Esophagus squamous epithelium (tissue), 5 donors: Measurements from ENCODE around the gene ZMAT5. TPM values are rescaled to one million over a fixed set of nuclear protein-coding genes. Genes with fewer than 3 reads are reported as not detected.

Experiments used
- DNase-seq: peaks from one replicate; lab custom pipeline; 2025; lab: John Stamatoyannopoulos, UW
- H3K27ac ChIP-seq, 4 donors: fragments of 200-600 bp; sonication (generic); one replicate each; pipeline ENCODE4 v1.5.1; 2016 to 2019; ENCODE audit warnings: mild to moderate bottlenecking in 1 of 4
- H3K27me3 ChIP-seq, 4 donors: fragments of 200-600 bp; sonication (generic); 1 replicate in 3 of 4; 2 replicates in 1 of 4; pipeline versions ENCODE4 v1.5.1 to v1.6.0; 2017 to 2021; ENCODE audit warnings: antibody characterized with exemption in 1 of 4
- H3K36me3 ChIP-seq, 3 donors: fragments of 200-600 bp; sonication (generic); one replicate each; pipeline ENCODE4 v1.5.1; 2016 to 2019
- H3K4me1 ChIP-seq, 3 donors: fragments of 200-600 bp; sonication (generic); one replicate each; pipeline ENCODE4 v1.5.1; 2017 to 2019
- H3K4me3 ChIP-seq, 4 donors: fragments of 200-600 bp; sonication (generic); 1 replicate in 3 of 4; 2 replicates in 1 of 4; pipeline ENCODE4 v1.5.1; 2016 to 2019; ENCODE audit warnings: mild to moderate bottlenecking in 2 of 4, moderate library complexity in 1 of 4
- H3K9me3 ChIP-seq, 3 donors: fragments of 200-600 bp; sonication (generic); one replicate each; pipeline ENCODE4 v1.5.1; 2016 to 2019
- POLR2A ChIP-seq, 4 donors: fragments of 450-650 bp; IDR thresholded peaks; one replicate each; pipeline ENCODE4 v1.6.1; 2017; ENCODE audit warnings: antibody characterized with exemption in 4 of 4, mild to moderate bottlenecking in 4 of 4, moderate library complexity in 3 of 4
- WGBS, 2 donors: methylation state at CpG; one replicate each; pipeline ENCODE4 v1.1.5; 2018; 5-methylcytosine and 5-hydroxymethylcytosine counted together
- intact Hi-C: fragments of 100-400 bp; cut with DNase I; formaldehyde crosslinking; loops from one replicate; pipeline ENCODE4 v1.15.0; 2022
- total RNA-seq, 4 donors: library from RNA; depleted of rRNA; stranded (reverse); fragments of >200 nt; gene quantifications; one replicate each; pipeline ENCODE4 v1.1.0, GENCODE V29; 2016
- TF ChIP-seq, protein P1 (sequence below), 6 experiments: fragments of 450-650 bp in 4 of 6; fragments of 200-600 bp in 2 of 6; sonication (generic) in 2 of 6; IDR thresholded peaks; one replicate each; pipeline ENCODE4 v1.5.1; 2016 to 2019; ENCODE audit warnings: antibody characterized with exemption in 6 of 6, mild to moderate bottlenecking in 4 of 6, moderate library complexity in 4 of 6
- donor health status: DM: yes; HTN: yes; CAD: no.

Gene ZMAT5
- total RNA-seq, 4 donors from 2014 or later = 10.1 to 43.8 (median 18.1) TPM

DNA sequence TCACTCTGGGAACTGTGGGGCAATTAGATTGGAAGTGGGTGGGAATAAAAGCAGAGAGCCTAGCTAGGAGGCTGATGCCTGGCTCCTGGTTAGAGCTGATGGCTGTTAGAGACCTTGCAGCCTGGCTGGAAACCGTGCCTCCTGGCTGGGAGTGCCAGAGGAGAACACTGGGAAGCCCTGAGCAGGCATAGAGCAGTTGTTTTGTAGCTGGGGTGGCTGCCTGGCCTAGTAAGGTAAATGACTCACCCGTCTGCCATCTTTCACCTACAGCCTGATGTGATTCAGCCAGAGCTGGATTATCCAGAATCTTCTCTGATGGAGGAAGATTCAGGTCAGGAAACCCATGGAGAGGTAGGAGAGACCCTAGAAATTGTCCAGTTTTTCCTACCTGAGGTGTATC lies 6.4 kb upstream of the ZMAT5 start:
- Histone ChIP-seq H3K4me1 (peaks cover 7 to 36% (median 8%) of the 10 kb centered on the region in 3 donors), H3K36me3 (peaks cover 6 to 29% (median 9%) of the 10 kb centered on the region in 3 donors), H3K27ac (peak overlapping the region; percentile 6 to 57 (median 45)), H3K4me3 (no peak overlapping the region), H3K9me3 (no peaks in the 10 kb centered on the region), H3K27me3 (no peaks in the 10 kb centered on the region)
- intact Hi-C loops = no loop called here
- 19 to 48% methylated on average over 2 of the region's 2 CpGs for WGBS, 2 donors
- DNase-seq = no peak
- no peak for TF ChIP-seq POLR2A (IDR thresholded peaks at IDR 0.05)
- TF ChIP-seq, protein P1, sequence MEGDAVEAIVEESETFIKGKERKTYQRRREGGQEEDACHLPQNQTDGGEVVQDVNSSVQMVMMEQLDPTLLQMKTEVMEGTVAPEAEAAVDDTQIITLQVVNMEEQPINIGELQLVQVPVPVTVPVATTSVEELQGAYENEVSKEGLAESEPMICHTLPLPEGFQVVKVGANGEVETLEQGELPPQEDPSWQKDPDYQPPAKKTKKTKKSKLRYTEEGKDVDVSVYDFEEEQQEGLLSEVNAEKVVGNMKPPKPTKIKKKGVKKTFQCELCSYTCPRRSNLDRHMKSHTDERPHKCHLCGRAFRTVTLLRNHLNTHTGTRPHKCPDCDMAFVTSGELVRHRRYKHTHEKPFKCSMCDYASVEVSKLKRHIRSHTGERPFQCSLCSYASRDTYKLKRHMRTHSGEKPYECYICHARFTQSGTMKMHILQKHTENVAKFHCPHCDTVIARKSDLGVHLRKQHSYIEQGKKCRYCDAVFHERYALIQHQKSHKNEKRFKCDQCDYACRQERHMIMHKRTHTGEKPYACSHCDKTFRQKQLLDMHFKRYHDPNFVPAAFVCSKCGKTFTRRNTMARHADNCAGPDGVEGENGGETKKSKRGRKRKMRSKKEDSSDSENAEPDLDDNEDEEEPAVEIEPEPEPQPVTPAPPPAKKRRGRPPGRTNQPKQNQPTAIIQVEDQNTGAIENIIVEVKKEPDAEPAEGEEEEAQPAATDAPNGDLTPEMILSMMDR (IDR thresholded peaks at IDR 0.05) = no peak

DNA sequence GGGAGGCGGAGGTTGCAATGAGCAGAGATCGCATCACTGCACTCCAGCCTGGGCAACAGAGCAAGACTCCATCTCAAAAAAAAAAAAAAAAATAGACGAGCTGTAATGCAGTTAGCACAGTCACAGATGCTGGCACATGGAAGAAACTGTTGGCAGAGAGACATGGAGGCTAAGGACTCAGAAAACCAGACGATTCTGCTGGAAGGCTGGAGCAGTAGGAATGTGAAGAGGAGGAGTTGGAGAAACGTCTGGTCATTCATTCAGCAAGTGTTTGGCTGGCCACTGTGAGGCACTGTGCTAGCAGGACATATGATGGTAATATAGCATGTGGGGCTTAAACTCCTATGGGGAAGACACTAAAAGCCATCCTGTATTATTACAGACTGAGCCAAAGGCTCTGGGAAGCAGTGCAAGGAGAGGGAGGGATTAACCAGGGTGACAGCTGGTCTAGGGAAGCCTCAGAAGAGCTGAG lies 5.4 kb upstream of the ZMAT5 start:
- Histone ChIP-seq H3K27ac (peak overlapping the region in 1 of 4 donors; percentile 52), H3K4me1 (peaks cover 10 to 41% (median 14%) of the 10 kb centered on the region in 3 donors), H3K36me3 (peaks cover 6 to 29% (median 9%) of the 10 kb centered on the region in 3 donors), H3K9me3 (no peaks in the 10 kb centered on the region), H3K27me3 (no peaks in the 10 kb centered on the region), H3K4me3 (no peak overlapping the region)
- no peak for DNase-seq
- intact Hi-C loops = no loop called here
- TF ChIP-seq, protein P1 (IDR thresholded peaks at IDR 0.05) = peak in 2 of 6 experiments; percentile 17 to 51
- no peak for TF ChIP-seq POLR2A (IDR thresholded peaks at IDR 0.05)
- WGBS, 2 donors = 48 to 49% methylated on average over 4 to 5 of the region's 5 CpGs

DNA sequence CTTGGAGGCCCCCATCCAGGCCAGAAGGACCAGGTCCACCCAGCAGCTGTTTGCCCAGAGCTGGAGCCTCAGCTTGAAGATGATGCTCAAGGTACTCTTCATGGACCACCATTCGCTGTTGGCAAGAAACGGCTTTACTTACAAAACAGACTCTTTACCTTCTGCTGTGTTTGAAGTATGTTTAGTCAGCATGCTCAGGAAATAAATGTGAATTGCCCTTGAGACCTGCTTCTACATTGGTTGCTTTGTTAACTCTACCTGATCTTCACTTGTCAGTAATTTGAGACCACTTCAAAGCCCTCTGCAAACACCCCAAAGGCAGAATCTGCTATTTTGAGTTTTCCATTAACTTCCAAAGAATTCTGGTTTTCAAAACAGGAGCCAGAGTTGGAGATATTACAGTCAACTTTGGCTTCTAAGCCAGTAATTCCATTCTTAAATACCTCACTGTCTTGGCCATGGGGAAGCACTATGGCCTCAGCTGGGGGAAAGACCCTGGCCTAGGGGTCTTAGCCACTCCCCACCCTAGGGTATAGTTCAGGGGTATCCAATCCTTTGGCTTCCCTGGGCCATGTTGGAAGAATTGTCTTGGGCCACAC lies 3.0 kb upstream of the ZMAT5 start:
- Histone ChIP-seq H3K4me3 (no peak overlapping the region), H3K27me3 (no peaks in the 10 kb centered on the region), H3K9me3 (no peaks in the 10 kb centered on the region), H3K36me3 (peaks cover 6 to 29% (median 9%) of the 10 kb centered on the region in 3 donors), H3K4me1 (peaks cover 21 to 50% (median 24%) of the 10 kb centered on the region in 3 donors), H3K27ac (no peak overlapping the region)
- no peak for TF ChIP-seq POLR2A (IDR thresholded peaks at IDR 0.05)
- TF ChIP-seq, protein P1 (IDR thresholded peaks at IDR 0.05) = no peak
- intact Hi-C loops = no loop called here
- no peak for DNase-seq
- WGBS, 2 donors = 87 to 100% methylated on average over 1 to 2 of the region's 2 CpGs

DNA sequence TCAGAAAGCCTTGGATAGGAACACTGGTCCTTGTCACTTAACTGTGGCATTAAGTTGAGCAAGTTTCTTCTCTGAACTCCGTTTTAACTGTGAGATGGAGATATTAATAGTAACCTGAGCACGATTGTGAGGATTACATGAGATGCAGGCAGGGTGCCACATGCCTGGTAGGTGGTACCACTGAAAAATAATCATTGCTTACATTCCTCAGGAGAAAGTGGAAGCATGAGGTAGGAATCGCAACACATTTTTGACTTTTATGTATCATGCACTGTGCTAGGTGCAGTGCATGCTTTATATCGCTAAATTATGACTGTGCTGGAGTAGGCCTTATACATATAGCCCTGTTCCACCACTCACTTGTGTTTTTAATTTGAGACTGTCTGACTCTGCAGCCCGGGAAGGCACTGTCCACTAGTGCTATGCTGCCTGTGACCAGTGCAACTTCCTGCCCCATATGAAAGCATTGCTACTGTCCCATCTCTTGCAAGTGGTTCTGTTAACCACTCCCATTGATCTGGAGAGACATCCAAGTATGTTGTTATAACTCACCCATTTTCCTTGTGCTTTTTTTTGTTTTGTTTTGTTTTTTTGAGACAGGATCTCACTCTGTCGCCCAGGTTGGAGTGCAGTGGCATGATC lies 1.4 kb upstream of the ZMAT5 start:
- no peak for DNase-seq
- peaks cover 21 to 44% (median 24%) of the 10 kb centered on the region in 3 donors for H3K4me1 ChIP-seq
- no peaks in the 10 kb centered on the region for H3K27me3 ChIP-seq
- intact Hi-C loops = no loop called here
- peaks cover 6 to 29% (median 9%) of the 10 kb centered on the region in 3 donors for H3K36me3 ChIP-seq
- TF ChIP-seq POLR2A (IDR thresholded peaks at IDR 0.05) = no peak
- TF ChIP-seq, protein P1 (IDR thresholded peaks at IDR 0.05) = no peak
- peak overlapping the region; percentile 67 to 98 (median 77) for H3K4me3 ChIP-seq
- WGBS, 2 donors = 39 to 43% methylated on average over 5 to 6 of the region's 6 CpGs
- no peaks in the 10 kb centered on the region for H3K9me3 ChIP-seq
- peak overlapping the region in 3 of 4 donors; percentile 90 to 96 (median 93) for H3K27ac ChIP-seq
